Upper lobe of left lung (tissue), 4 donors: ENCODE measurements around the gene NT5DC1.

ENCODE experiments used
- POLR2A ChIP-seq, 4 donors: fragments of 450-650 bp; IDR thresholded peaks; one replicate each; pipeline ENCODE4 v1.5.1; 2016 to 2017; ENCODE audit warnings: antibody characterized with exemption in 4 of 4, mild to moderate bottlenecking in 2 of 4
- TF ChIP-seq, protein P1 (sequence below), 6 experiments: fragments of 450-650 bp in 4 of 6; fragments of 200-600 bp in 2 of 6; sonication (generic) in 2 of 6; IDR thresholded peaks; one replicate each; pipeline ENCODE4 v1.5.1; 2016 to 2019; ENCODE audit warnings: antibody characterized with exemption in 6 of 6

DNA sequence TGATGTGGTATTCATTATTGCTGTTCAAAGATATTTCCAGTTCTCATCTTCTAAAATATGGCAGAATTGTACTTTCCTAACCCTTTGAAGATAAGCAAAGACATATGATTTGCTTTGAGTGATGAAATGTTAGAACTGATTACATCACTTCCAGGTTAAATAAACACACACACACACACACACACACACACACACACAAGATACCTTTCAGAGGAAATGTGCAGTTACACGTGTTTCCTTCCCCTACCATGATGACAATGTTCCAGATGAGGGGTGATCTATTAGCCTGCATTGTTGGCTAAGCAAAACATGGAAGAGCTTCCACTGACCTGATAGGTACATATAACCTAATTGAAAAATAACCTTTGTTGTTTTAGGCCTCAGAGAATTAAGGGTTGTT, 28.3 kb upstream of the NT5DC1 start:
- TF ChIP-seq POLR2A (IDR thresholded peaks at IDR 0.05), result no peak
- TF ChIP-seq, protein P1, sequence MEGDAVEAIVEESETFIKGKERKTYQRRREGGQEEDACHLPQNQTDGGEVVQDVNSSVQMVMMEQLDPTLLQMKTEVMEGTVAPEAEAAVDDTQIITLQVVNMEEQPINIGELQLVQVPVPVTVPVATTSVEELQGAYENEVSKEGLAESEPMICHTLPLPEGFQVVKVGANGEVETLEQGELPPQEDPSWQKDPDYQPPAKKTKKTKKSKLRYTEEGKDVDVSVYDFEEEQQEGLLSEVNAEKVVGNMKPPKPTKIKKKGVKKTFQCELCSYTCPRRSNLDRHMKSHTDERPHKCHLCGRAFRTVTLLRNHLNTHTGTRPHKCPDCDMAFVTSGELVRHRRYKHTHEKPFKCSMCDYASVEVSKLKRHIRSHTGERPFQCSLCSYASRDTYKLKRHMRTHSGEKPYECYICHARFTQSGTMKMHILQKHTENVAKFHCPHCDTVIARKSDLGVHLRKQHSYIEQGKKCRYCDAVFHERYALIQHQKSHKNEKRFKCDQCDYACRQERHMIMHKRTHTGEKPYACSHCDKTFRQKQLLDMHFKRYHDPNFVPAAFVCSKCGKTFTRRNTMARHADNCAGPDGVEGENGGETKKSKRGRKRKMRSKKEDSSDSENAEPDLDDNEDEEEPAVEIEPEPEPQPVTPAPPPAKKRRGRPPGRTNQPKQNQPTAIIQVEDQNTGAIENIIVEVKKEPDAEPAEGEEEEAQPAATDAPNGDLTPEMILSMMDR (IDR thresholded peaks at IDR 0.05), result no peak
